ENCODE measurements around the gene VASH1. TPM values are rescaled to one million over a fixed set of nuclear protein-coding genes. Genes with fewer than 3 reads are reported as not detected.

The VASH1 gene
- total and polyA plus RNA-seq, 2 donors (not counting 1 experiment from before 2014, with no cell fraction given) = 2.5 to 4.5 TPM

- H3K4me2 ChIP-seq (ENCODE audit: extremely low read depth, insufficient read depth, low read length) = peak within 1 kb of the TSS; percentile 90
- TF ChIP-seq EZH2 (IDR thresholded peaks at IDR 0.05; ENCODE audit: low read length, missing control alignments) = no peak
- TF ChIP-seq, protein P1, sequence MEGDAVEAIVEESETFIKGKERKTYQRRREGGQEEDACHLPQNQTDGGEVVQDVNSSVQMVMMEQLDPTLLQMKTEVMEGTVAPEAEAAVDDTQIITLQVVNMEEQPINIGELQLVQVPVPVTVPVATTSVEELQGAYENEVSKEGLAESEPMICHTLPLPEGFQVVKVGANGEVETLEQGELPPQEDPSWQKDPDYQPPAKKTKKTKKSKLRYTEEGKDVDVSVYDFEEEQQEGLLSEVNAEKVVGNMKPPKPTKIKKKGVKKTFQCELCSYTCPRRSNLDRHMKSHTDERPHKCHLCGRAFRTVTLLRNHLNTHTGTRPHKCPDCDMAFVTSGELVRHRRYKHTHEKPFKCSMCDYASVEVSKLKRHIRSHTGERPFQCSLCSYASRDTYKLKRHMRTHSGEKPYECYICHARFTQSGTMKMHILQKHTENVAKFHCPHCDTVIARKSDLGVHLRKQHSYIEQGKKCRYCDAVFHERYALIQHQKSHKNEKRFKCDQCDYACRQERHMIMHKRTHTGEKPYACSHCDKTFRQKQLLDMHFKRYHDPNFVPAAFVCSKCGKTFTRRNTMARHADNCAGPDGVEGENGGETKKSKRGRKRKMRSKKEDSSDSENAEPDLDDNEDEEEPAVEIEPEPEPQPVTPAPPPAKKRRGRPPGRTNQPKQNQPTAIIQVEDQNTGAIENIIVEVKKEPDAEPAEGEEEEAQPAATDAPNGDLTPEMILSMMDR (conservative IDR thresholded peaks at IDR 0.05 in 1 of 2, IDR thresholded peaks at IDR 0.05 in 1 of 2; ENCODE audit: low read depth in 1 of 2, low read length in 2 of 2) = no peak
- no peaks in the 10 kb centered on the region for H4K20me1 ChIP-seq (ENCODE audit: control insufficient read depth, extremely low read depth, insufficient read depth, low read length)
- H3K79me2 ChIP-seq (ENCODE audit: control insufficient read depth, insufficient read depth, low read length) = no peaks in the 10 kb centered on the region
- DNase-seq (ENCODE audit: low read depth in 2 of 2) = peak; percentile 92 to 93
- peaks cover 1% of the 10 kb centered on the region for H3K36me3 ChIP-seq (ENCODE audit: control insufficient read depth, insufficient read depth, low read length)
- H2AFZ ChIP-seq (ENCODE audit: low read length) = peak within 1 kb of the TSS; percentile 81
- H3K27ac ChIP-seq (ENCODE audit: insufficient read depth, low read length) = peak within 1 kb of the TSS; percentile 45
- peak within 1 kb of the TSS; percentile 62 for H3K9ac ChIP-seq (ENCODE audit: insufficient read depth, low read length)
- no peaks in the 10 kb centered on the region for H3K9me3 ChIP-seq (ENCODE audit: control insufficient read depth, insufficient read depth, low read depth, low read length)
- H3K4me1 ChIP-seq (ENCODE audit: control insufficient read depth, extremely low read depth, insufficient read depth, low read length) = no peaks in the 10 kb centered on the region
- H3K4me3 ChIP-seq (replicated peaks in 1 of 4; ENCODE audit: control extremely low read depth in 1 of 4, insufficient read depth in 1 of 4, low read depth in 3 of 4, low read length in 4 of 4) = peak within 1 kb of the TSS; percentile 67 to 85 (median 76)
- H3K27me3 ChIP-seq (ENCODE audit: control insufficient read depth, insufficient read depth, low read length) = peaks cover 4% of the 10 kb centered on the region
Observed at GRCh38 chr14:76812422-76813383, 51.4 kb downstream of the VASH1 start, which contains the start of gene ANGEL1. Gene ANGEL1, minus strand, starts transcription at chr14:76812882. Its CDS starts 55 bp downstream, at chr14:76812827.

- peaks cover 9% of the 10 kb centered on the region for H3K27me3 ChIP-seq (ENCODE audit: control insufficient read depth, insufficient read depth, low read length)
- DNase-seq (ENCODE audit: low read depth in 2 of 2) = no peak
- no peak overlapping the region for H3K4me3 ChIP-seq (replicated peaks in 1 of 4; ENCODE audit: control extremely low read depth in 1 of 4, insufficient read depth in 1 of 4, low read depth in 3 of 4, low read length in 4 of 4)
- no peaks in the 10 kb centered on the region for H3K36me3 ChIP-seq (ENCODE audit: control insufficient read depth, insufficient read depth, low read length)
- H3K79me2 ChIP-seq (ENCODE audit: control insufficient read depth, insufficient read depth, low read length) = no peaks in the 10 kb centered on the region
- H3K4me2 ChIP-seq (ENCODE audit: extremely low read depth, insufficient read depth, low read length) = no peak overlapping the region
- H3K27ac ChIP-seq (ENCODE audit: insufficient read depth, low read length) = no peak overlapping the region
- no peaks in the 10 kb centered on the region for H4K20me1 ChIP-seq (ENCODE audit: control insufficient read depth, extremely low read depth, insufficient read depth, low read length)
- no peak overlapping the region for H3K9ac ChIP-seq (ENCODE audit: insufficient read depth, low read length)
- H3K9me3 ChIP-seq (ENCODE audit: control insufficient read depth, insufficient read depth, low read depth, low read length) = no peaks in the 10 kb centered on the region
- no peaks in the 10 kb centered on the region for H3K4me1 ChIP-seq (ENCODE audit: control insufficient read depth, extremely low read depth, insufficient read depth, low read length)
- TF ChIP-seq, protein P1 (conservative IDR thresholded peaks at IDR 0.05 in 1 of 2, IDR thresholded peaks at IDR 0.05 in 1 of 2; ENCODE audit: low read depth in 1 of 2, low read length in 2 of 2) = no peak
- TF ChIP-seq EZH2 (IDR thresholded peaks at IDR 0.05; ENCODE audit: low read length, missing control alignments) = no peak
- H2AFZ ChIP-seq (ENCODE audit: low read length) = no peak overlapping the region
Observed at GRCh38 chr14:76814726-76815645, 53.7 kb downstream of the VASH1 start.

- H3K36me3 ChIP-seq (ENCODE audit: control insufficient read depth, insufficient read depth, low read length) = no peaks in the 10 kb centered on the region
- peaks cover 9% of the 10 kb centered on the region for H3K27me3 ChIP-seq (ENCODE audit: control insufficient read depth, insufficient read depth, low read length)
- no peak for DNase-seq (ENCODE audit: low read depth in 2 of 2)
- H4K20me1 ChIP-seq (ENCODE audit: control insufficient read depth, extremely low read depth, insufficient read depth, low read length) = no peaks in the 10 kb centered on the region
- no peak overlapping the region for H3K4me2 ChIP-seq (ENCODE audit: extremely low read depth, insufficient read depth, low read length)
- H3K27ac ChIP-seq (ENCODE audit: insufficient read depth, low read length) = no peak overlapping the region
- no peak overlapping the region for H2AFZ ChIP-seq (ENCODE audit: low read length)
- TF ChIP-seq, protein P1 (conservative IDR thresholded peaks at IDR 0.05 in 1 of 2, IDR thresholded peaks at IDR 0.05 in 1 of 2; ENCODE audit: low read depth in 1 of 2, low read length in 2 of 2) = no peak
- no peak for TF ChIP-seq EZH2 (IDR thresholded peaks at IDR 0.05; ENCODE audit: low read length, missing control alignments)
- no peak overlapping the region for H3K9ac ChIP-seq (ENCODE audit: insufficient read depth, low read length)
- no peaks in the 10 kb centered on the region for H3K9me3 ChIP-seq (ENCODE audit: control insufficient read depth, insufficient read depth, low read depth, low read length)
- H3K79me2 ChIP-seq (ENCODE audit: control insufficient read depth, insufficient read depth, low read length) = no peaks in the 10 kb centered on the region
- H3K4me3 ChIP-seq (replicated peaks in 1 of 4; ENCODE audit: control extremely low read depth in 1 of 4, insufficient read depth in 1 of 4, low read depth in 3 of 4, low read length in 4 of 4) = no peak overlapping the region
- H3K4me1 ChIP-seq (ENCODE audit: control insufficient read depth, extremely low read depth, insufficient read depth, low read length) = no peaks in the 10 kb centered on the region
Observed at GRCh38 chr14:76820700-76821099, 59.4 kb downstream of the VASH1 start.
